Upper lobe of left lung (tissue), 6 donors: ENCODE data around the gene SRSF10. TPM values are rescaled to one million over a fixed set of nuclear protein-coding genes. Genes with fewer than 3 reads are reported as not detected.

Experiments used
- ATAC-seq, 2 donors: fragments of 200-7000 bp; cut with Tn5 transposase; one replicate each; pipeline ENCODE4 v1.9.1; 2022; ENCODE audit warnings: mild to moderate bottlenecking in 2 of 2, moderate library complexity in 2 of 2; ENCODE audit not compliant: low FRiP score in 2 of 2
- DNase-seq, 2 donors: peaks; one replicate each; pipeline ENCODE4 v3.0.0-alpha.2; 2019 to 2020
- H3K27ac ChIP-seq, 4 donors: fragments of 200-600 bp; sonication (generic); one replicate each; pipeline ENCODE4 v1.5.1; 2016 to 2019
- H3K27me3 ChIP-seq, 4 donors: fragments of 200-600 bp; sonication (generic); one replicate each; pipeline ENCODE4 v1.5.1; 2017 to 2019
- H3K36me3 ChIP-seq, 4 donors: fragments of 200-600 bp; sonication (generic); one replicate each; pipeline ENCODE4 v1.5.1; 2016 to 2019
- H3K4me1 ChIP-seq, 4 donors: fragments of 200-600 bp; sonication (generic); one replicate each; pipeline ENCODE4 v1.5.1; 2018 to 2019
- H3K4me3 ChIP-seq, 4 donors: fragments of 200-600 bp; sonication (generic); one replicate each; pipeline ENCODE4 v1.5.1; 2017 to 2019; ENCODE audit warnings: mild to moderate bottlenecking in 2 of 4, moderate library complexity in 1 of 4
- H3K9me3 ChIP-seq, 4 donors: fragments of 200-600 bp; sonication (generic); one replicate each; pipeline ENCODE4 v1.5.1; 2018 to 2019
- CTCF ChIP-seq, 6 experiments: fragments of 450-650 bp in 4 of 6; fragments of 200-600 bp in 2 of 6; sonication (generic) in 2 of 6; IDR thresholded peaks; one replicate each; pipeline ENCODE4 v1.5.1; 2016 to 2019; ENCODE audit warnings: antibody characterized with exemption in 6 of 6
- EP300 ChIP-seq, 4 donors: sonication (generic); formaldehyde crosslinking; IDR thresholded peaks; one replicate each; pipeline ENCODE4 v1.5.1; 2017; ENCODE audit warnings: antibody characterized with exemption in 4 of 4, control low read depth in 2 of 4
- POLR2A ChIP-seq, 4 donors: fragments of 450-650 bp; IDR thresholded peaks; one replicate each; pipeline ENCODE4 v1.5.1; 2016 to 2017; ENCODE audit warnings: antibody characterized with exemption in 4 of 4, mild to moderate bottlenecking in 2 of 4
- POLR2AphosphoS5 ChIP-seq, 2 donors: sonication (generic); formaldehyde crosslinking; IDR thresholded peaks; one replicate each; pipeline ENCODE4 v1.5.1; 2017; ENCODE audit warnings: antibody characterized with exemption in 2 of 2
- WGBS, 2 donors: methylation state at CpG; one replicate each; pipeline ENCODE4 v1.1.5; 2017 to 2018; 5-methylcytosine and 5-hydroxymethylcytosine counted together
- small RNA-seq, 4 donors: library from RNA; depleted of rRNA; stranded (forward); fragments of <200 nt; gene quantifications; one replicate each; pipeline ENCODE3, GENCODE V24; 2016
- total RNA-seq, 6 donors: library from RNA; depleted of rRNA in 4 of 6; stranded (reverse); fragments of >200 nt in 4 of 6; gene quantifications; one replicate each; pipeline versions ENCODE4 v1.1.0 to v1.2.1, GENCODE V29; 2016 to 2021
- donor health status: DM: no; HTN: no; CAD: no; lungs with moderate emphysema.
- donor health status: DM: no; HTN: yes; CAD: no; lungs with severe emphysema.

Gene SRSF10
- total RNA-seq, 6 donors from 2014 or later = 66.3 to 187 (median 88.7) TPM

- TF ChIP-seq POLR2A (IDR thresholded peaks at IDR 0.05) (no peak), EP300 (IDR thresholded peaks at IDR 0.05) (no peak), CTCF (IDR thresholded peaks at IDR 0.05) (no peak), POLR2AphosphoS5 (IDR thresholded peaks at IDR 0.05) (no peak)
- no peak overlapping the region for H3K4me3 ChIP-seq
- ATAC-seq = no peak
- H3K4me1 ChIP-seq = peaks cover 7 to 20% (median 15%) of the 10 kb centered on the region in 4 donors
- H3K27me3 ChIP-seq = no peaks in the 10 kb centered on the region
- no peak overlapping the region for H3K27ac ChIP-seq
- 91 to 98% methylated on average over 5 of the region's 5 CpGs for WGBS, 2 donors
- no peaks in the 10 kb centered on the region for H3K36me3 ChIP-seq
- DNase-seq = no peak
- no peaks in the 10 kb centered on the region for H3K9me3 ChIP-seq
Observed at GRCh38 chr1:23915466-23915865, 64.7 kb downstream of the SRSF10 start.

- H3K27me3 ChIP-seq = no peaks in the 10 kb centered on the region
- DNase-seq (no peak), ATAC-seq (no peak)
- no peaks in the 10 kb centered on the region for H3K36me3 ChIP-seq
- no peak overlapping the region for H3K27ac ChIP-seq
- TF ChIP-seq CTCF (IDR thresholded peaks at IDR 0.05) (no peak), POLR2AphosphoS5 (IDR thresholded peaks at IDR 0.05) (no peak), POLR2A (IDR thresholded peaks at IDR 0.05) (no peak), EP300 (IDR thresholded peaks at IDR 0.05) (no peak)
- no peak overlapping the region for H3K4me3 ChIP-seq
- 89 to 93% methylated on average over 4 of the region's 4 CpGs for WGBS, 2 donors
- no peaks in the 10 kb centered on the region for H3K9me3 ChIP-seq
- peaks cover 3 to 15% (median 11%) of the 10 kb centered on the region in 4 donors for H3K4me1 ChIP-seq
Observed at GRCh38 chr1:23914921-23915320, 65.2 kb downstream of the SRSF10 start.

Small RNAs within 50 kb of the gene (small RNA-seq; reads per million reads assigned to genes)
- gene MIR378F = 0 reads per million in 4 donors

Other genes starting within 250 kb of the SRSF10 start
- gene ELOA, start 236.9 kb downstream of the SRSF10 start, total RNA-seq = 10 to 100 TPM; 43.2 to 71.2 (median 59.0) TPM
- gene PITHD1, start 201.9 kb downstream of the SRSF10 start, total RNA-seq = 10 to 100 TPM; 29.5 to 57.0 (median 45.1) TPM
- gene LYPLA2, start 189.2 kb downstream of the SRSF10 start, total RNA-seq = 10 to 100 TPM; 38.5 to 84.1 (median 59.9) TPM
- 10 to 100 TPM; 49.2 to 95.0 (median 59.7) TPM for gene GALE, start 179.6 kb downstream of the SRSF10 start, total RNA-seq
- 10 to 100 TPM; 27.5 to 53.3 (median 36.5) TPM for gene HMGCL, start 154.9 kb downstream of the SRSF10 start, total RNA-seq
- 10 to 100 TPM; 22.6 to 70.8 (median 40.5) TPM for gene FUCA1, start 112.0 kb downstream of the SRSF10 start, total RNA-seq
- under 1 TPM in 4 of 6 donors, not detected in 2; 0.13 to 0.59 (median 0.24) TPM for gene CNR2, start 67.0 kb downstream of the SRSF10 start, total RNA-seq
- 100 to 1,000 TPM; 101 to 892 (median 139) TPM for gene PNRC2, start 20.5 kb downstream of the SRSF10 start, total RNA-seq
- gene MYOM3, start 131.8 kb upstream of the SRSF10 start, total RNA-seq = under 1 TPM in 3 of 6 donors, not detected in 3; 0.11 to 0.20 (median 0.15) TPM
- 1 to 10 TPM in 3 of 6 donors, under 1 TPM in 3; 0.15 to 1.4 (median 0.90) TPM for gene IL22RA1, start 162.8 kb upstream of the SRSF10 start, total RNA-seq
- gene IFNLR1, start 207.0 kb upstream of the SRSF10 start, total RNA-seq = 10 to 100 TPM in 2 of 6 donors, 1 to 10 TPM in 4; 4.1 to 15.5 (median 6.8) TPM